ENCODE data around the gene WDR5B.
"Not testable (repeated sequence)": the region's sequence is repeated elsewhere in the genome, so short reads cannot be mapped to it uniquely, and the experiment has no call there.

Gene WDR5B

GRCh38 chr3:122415762-122416654, at the start of gene WDR5B:
TSS of gene WDR5B (minus strand) at chr3:122416062. CDS start at chr3:122415528, 534 bp downstream.
- DNase-seq, result no peak

- no peak for DNase-seq
Measured at GRCh38 chr3:122464659-122465058, 48.8 kb upstream of the WDR5B start.

- DNase-seq, result no peak
Measured at GRCh38 chr3:122462406-122462805, 46.5 kb upstream of the WDR5B start.

GRCh38 chr3:122461806-122462205, 45.9 kb upstream of the WDR5B start:
- no peak for DNase-seq

GRCh38 chr3:122458992-122459391, 43.1 kb upstream of the WDR5B start:
- DNase-seq, result no peak

GRCh38 chr3:122457706-122458105, 41.8 kb upstream of the WDR5B start:
- no peak for DNase-seq

GRCh38 chr3:122456074-122456473, 40.2 kb upstream of the WDR5B start:
- DNase-seq, result no peak

- no peak for DNase-seq
Measured at GRCh38 chr3:122451371-122451770, 35.5 kb upstream of the WDR5B start.

- DNase-seq, result not testable (repeated sequence)
Measured at GRCh38 chr3:122448218-122448617, 32.4 kb upstream of the WDR5B start.

GRCh38 chr3:122444491-122444887, 28.6 kb upstream of the WDR5B start:
- not testable (repeated sequence) for DNase-seq

- not testable (repeated sequence) for DNase-seq
Measured at GRCh38 chr3:122443762-122444490, 28.1 kb upstream of the WDR5B start.

- DNase-seq, result no peak
Measured at GRCh38 chr3:122443090-122443489, 27.2 kb upstream of the WDR5B start.

- no peak for DNase-seq
Measured at GRCh38 chr3:122435950-122436349, 20.1 kb upstream of the WDR5B start.

- DNase-seq, result no peak
Measured at GRCh38 chr3:122430371-122430770, 14.5 kb upstream of the WDR5B start.

- DNase-seq, result no peak
Measured at GRCh38 chr3:122427857-122428471, 12.1 kb upstream of the WDR5B start.

GRCh38 chr3:122421836-122422235, 6.0 kb upstream of the WDR5B start:
- no peak for DNase-seq

GRCh38 chr3:122421101-122421500, 5.2 kb upstream of the WDR5B start:
- DNase-seq, result no peak

GRCh38 chr3:122416966-122417365, 1.1 kb upstream of the WDR5B start:
- DNase-seq, result no peak

GRCh38 chr3:122415104-122415744, 638 bp downstream of the WDR5B start:
- DNase-seq, result no peak

- no peak for DNase-seq
Measured at GRCh38 chr3:122414391-122414790, 1.5 kb downstream of the WDR5B start.

GRCh38 chr3:122410639-122411038, 5.2 kb downstream of the WDR5B start:
- DNase-seq, result no peak

- DNase-seq, result no peak
Measured at GRCh38 chr3:122410111-122410510, 5.8 kb downstream of the WDR5B start.

- DNase-seq, result no peak
Measured at GRCh38 chr3:122409446-122409845, 6.4 kb downstream of the WDR5B start.

Data from NCI-H1092 (cell line).